PC-3 (cell line): ENCODE data around the gene STX12. TPM values are rescaled to one million over a fixed set of nuclear protein-coding genes. Genes with fewer than 3 reads are reported as not detected.
A peak's percentile ranks its signal among the peaks of the same experiment; 100 is the strongest.

Experiments
- ATAC-seq: fragments of 200-7000 bp; cut with Tn5 transposase; 2 replicates; pipeline ENCODE4 v1.9.1; 2020; ENCODE audit warnings: mild to moderate bottlenecking, moderate library complexity
- BruUV-seq: library from RNA; stranded (reverse); fragments of 400-500 nt; replicated peaks from 2 replicates; lab custom pipeline; 2021; lab: Mats Ljungman, UMichigan
- CTCF ChIA-PET: fragments of 300-600 bp; sonication (Branson Sonifier 250); formaldehyde crosslinking; loops from one replicate; lab custom pipeline; 2022; ENCODE audit warnings: antibody characterized with exemption; lab: Charles Lee
- POLR2A ChIA-PET: fragments of 300-600 bp; sonication (Branson Sonifier 250); formaldehyde crosslinking; loops from one replicate; lab custom pipeline; 2022; ENCODE audit warnings: antibody characterized with exemption; ENCODE audit not compliant: unreplicated experiment; lab: Charles Lee
- DNase-seq: peaks from one replicate; pipeline ENCODE4 v3.0.0-alpha.2; 2015
- H2AFZ ChIP-seq: fragments of 300-600 bp; sonication (generic); 2 replicates; pipeline ENCODE4 v1.6.0; 2016; ENCODE audit warnings: antibody characterized with exemption, low read length
- H3F3A ChIP-seq: fragments of 300-600 bp; sonication (generic); one replicate; pipeline ENCODE4 v1.6.0; 2017; ENCODE audit warnings: antibody characterized with exemption, low read length, control low read depth, mild to moderate bottlenecking; ENCODE audit not compliant: unreplicated experiment
- H3K27ac ChIP-seq: fragments of 300-600 bp; sonication (generic); 2 replicates; pipeline ENCODE4 v1.5.1; 2016; ENCODE audit warnings: mild to moderate bottlenecking, low read length
- H3K27me3 ChIP-seq: fragments of 300-600 bp; sonication (generic); 2 replicates; pipeline ENCODE4 v1.6.1; 2016; ENCODE audit warnings: low read length, mixed read lengths
- H3K36me3 ChIP-seq: fragments of 300-600 bp; sonication (generic); 2 replicates; pipeline ENCODE4 v1.6.1; 2016; ENCODE audit warnings: low read depth, mixed run types, low read length, mixed read lengths
- H3K4me1 ChIP-seq: fragments of 300-600 bp; sonication (generic); 2 replicates; pipeline ENCODE4 v1.5.1; 2016; ENCODE audit warnings: low read length; ENCODE audit not compliant: insufficient read depth
- H3K4me2 ChIP-seq: fragments of 300-600 bp; sonication (generic); 2 replicates; pipeline ENCODE4 v1.6.0; 2016; ENCODE audit warnings: low read length
- H3K4me3 ChIP-seq: fragments of 300-600 bp; sonication (generic); 2 replicates; pipeline ENCODE4 v1.5.1; 2016; ENCODE audit warnings: mild to moderate bottlenecking, low read length, mixed read lengths
- H3K79me2 ChIP-seq: fragments of 300-600 bp; sonication (generic); 2 replicates; pipeline ENCODE4 v1.6.1; 2017; ENCODE audit warnings: low read length, mixed read lengths
- H3K9ac ChIP-seq: fragments of 300-600 bp; sonication (generic); 2 replicates; pipeline ENCODE4 v1.6.0; 2016; ENCODE audit warnings: mild to moderate bottlenecking, low read length
- H3K9me2 ChIP-seq: fragments of 300-600 bp; sonication (generic); replicated peaks from 2 replicates; pipeline ENCODE4 v1.6.1; 2016; ENCODE audit warnings: mixed run types, low read length, mixed read lengths
- H3K9me3 ChIP-seq: fragments of 300-600 bp; sonication (generic); 2 replicates; pipeline ENCODE4 v1.6.1; 2016; ENCODE audit warnings: low read length, mixed read lengths
- H4K20me1 ChIP-seq: fragments of 300-600 bp; sonication (generic); 2 replicates; pipeline ENCODE4 v1.6.1; 2016; ENCODE audit warnings: low read length, mixed read lengths
- CTCF ChIP-seq: fragments of 300-600 bp; sonication (generic); conservative IDR thresholded peaks from 2 replicates; pipeline ENCODE4 v1.5.1; 2017; ENCODE audit warnings: antibody characterized with exemption, low read depth, mild to moderate bottlenecking, low read length
- EZH2 ChIP-seq: fragments of 300-600 bp; sonication (generic); IDR thresholded peaks from one replicate; pipeline ENCODE4 v1.6.1; 2017; ENCODE audit warnings: antibody characterized with exemption, mild to moderate bottlenecking, low read length; ENCODE audit not compliant: unreplicated experiment
- EZH2phosphoT487 ChIP-seq: fragments of 300-600 bp; sonication (generic); IDR thresholded peaks from 2 replicates; pipeline ENCODE4 v1.6.1; 2018; ENCODE audit warnings: mild to moderate bottlenecking, antibody characterized with exemption, low read length, borderline replicate concordance
- intact Hi-C: fragments of 100-400 bp; cut with micrococcal nuclease; formaldehyde crosslinking; loops from 2 replicates; pipeline ENCODE4 v1.9.0; 2023
- total RNA-seq: library from RNA; depleted of rRNA; stranded (reverse); fragments of >200 nt; gene quantifications from 2 replicates; pipeline ENCODE4 v1.2.3, GENCODE V29; 2014

Gene STX12
- total RNA-seq, 1 experiment from 2014 or later, result 28.5 TPM

GRCh38 chr1:27770293-27770830 lies 2.7 kb upstream of the STX12 start:
- no TSS peak for BruUV-seq
- POLR2A ChIA-PET, result no interaction called here
- CTCF ChIA-PET, result no interaction called here

GRCh38 chr1:27772036-27772931 lies 735 bp upstream of the STX12 start:
- no peak for DNase-seq
- Histone ChIP-seq H3K4me3 (peak overlapping the region; percentile 79), H2AFZ (peak overlapping the region; percentile 91), H3K27me3 (no peaks in the 10 kb centered on the region), H3K9me2 (no peaks in the 10 kb centered on the region), H4K20me1 (no peaks in the 10 kb centered on the region), H3K79me2 (peaks cover 40% of the 10 kb centered on the region), H3K27ac (no peak overlapping the region), H3F3A (peaks cover 4% of the 10 kb centered on the region), H3K9me3 (no peaks in the 10 kb centered on the region), H3K9ac (peak overlapping the region; percentile 23; the same call in 1 of the 2 replicates), H3K4me1 (peaks cover 19% of the 10 kb centered on the region), H3K4me2 (peak overlapping the region; percentile 78), H3K36me3 (no peaks in the 10 kb centered on the region)
- ChIA-PET CTCF (interaction anchor here (0.7 to 1.1 kb wide), 2 partner anchors 47 to 86 kb away, joined by 7 to 8 read pairs; partner anchors contain the start of gene FAM76A), POLR2A (interaction anchor here (0.6 to 1.1 kb wide), 7 partner anchors 12 to 234 kb away, joined by 3 to 26 read pairs (median 4); partner anchors contain the start of genes FAM76A and PPP1R8)
- TF ChIP-seq CTCF, result no peak
- no peak for TF ChIP-seq EZH2
- no peak for TF ChIP-seq EZH2phosphoT487
- intact Hi-C loops, result no loop called here
- BruUV-seq, result TSS peak; percentile 89
- ATAC-seq, result no peak

More at GRCh38 chr1:27770293-27770830, 2.7 kb upstream of the STX12 start:
- Histone ChIP-seq H3K9ac (no peak overlapping the region), H3K9me3 (no peaks in the 10 kb centered on the region), H4K20me1 (no peaks in the 10 kb centered on the region), H3K79me2 (peaks cover 23% of the 10 kb centered on the region), H3K27ac (no peak overlapping the region), H3K4me2 (no peak overlapping the region), H3F3A (peaks cover 4% of the 10 kb centered on the region), H3K4me1 (peaks cover 19% of the 10 kb centered on the region), H2AFZ (no peak overlapping the region), H3K9me2 (no peaks in the 10 kb centered on the region), H3K36me3 (no peaks in the 10 kb centered on the region), H3K27me3 (no peaks in the 10 kb centered on the region), H3K4me3 (no peak overlapping the region)
- ATAC-seq (no peak), DNase-seq (no peak)
- TF ChIP-seq CTCF (no peak), EZH2 (no peak), EZH2phosphoT487 (no peak)
- intact Hi-C loops, result no loop called here
